HEK293T (cell line): ENCODE data around the gene DDIT4L.

Experiments used
- CTBP1 ChIP-seq: fragments of 450-650 bp; IDR thresholded peaks from 2 replicates; pipeline ENCODE4 v1.6.1; 2016; ENCODE audit warnings: borderline replicate concordance
- HDGF ChIP-seq: fragments of 450-650 bp; IDR thresholded peaks from 2 replicates; pipeline ENCODE4 v1.6.1; 2017; ENCODE audit warnings: antibody characterized with exemption, borderline replicate concordance
- SP1 ChIP-seq: fragments of 450-650 bp; IDR thresholded peaks from 2 replicates; pipeline ENCODE4 v1.6.1; 2017

DNA sequence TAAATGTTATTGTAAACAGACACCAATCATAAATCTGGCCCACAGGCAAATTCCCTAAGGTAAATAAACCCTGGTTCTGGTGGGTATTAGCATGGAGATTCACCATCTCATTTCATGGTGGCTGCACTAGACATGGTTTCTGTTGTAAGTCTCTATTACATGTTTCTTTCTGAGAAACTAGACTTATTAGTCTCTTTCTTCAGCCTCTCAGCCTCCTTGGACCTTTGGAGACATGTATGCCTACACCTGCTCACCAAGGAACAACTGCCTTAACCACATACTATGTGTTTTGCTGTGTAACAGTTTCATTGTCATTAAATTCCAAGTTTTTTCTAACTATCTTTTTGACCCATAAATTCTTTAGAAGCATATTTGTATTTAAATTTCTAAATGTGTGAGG, 13.1 kb downstream of the DDIT4L start:
- TF ChIP-seq HDGF = no peak
- no peak for TF ChIP-seq SP1
- no peak for TF ChIP-seq CTBP1
